Activated CD4-positive, CD25-positive, alpha-beta regulatory T cell treated with anti-CD3 and anti-CD28 coated beads, Interleukin-2, amount 50 U/mL, for 16 hours (primary cell): ENCODE results near the gene TFAP2B.

Experiments used
- DNase-seq: peaks from one replicate; pipeline ENCODE4 v3.0.0-alpha.2; 2020; ENCODE audit warnings: low read depth, low spot score

TFAP2B gene

GRCh38 chr6:50824552-50824951 lies 5.9 kb downstream of the TFAP2B start:
- no peak for DNase-seq

DNA sequence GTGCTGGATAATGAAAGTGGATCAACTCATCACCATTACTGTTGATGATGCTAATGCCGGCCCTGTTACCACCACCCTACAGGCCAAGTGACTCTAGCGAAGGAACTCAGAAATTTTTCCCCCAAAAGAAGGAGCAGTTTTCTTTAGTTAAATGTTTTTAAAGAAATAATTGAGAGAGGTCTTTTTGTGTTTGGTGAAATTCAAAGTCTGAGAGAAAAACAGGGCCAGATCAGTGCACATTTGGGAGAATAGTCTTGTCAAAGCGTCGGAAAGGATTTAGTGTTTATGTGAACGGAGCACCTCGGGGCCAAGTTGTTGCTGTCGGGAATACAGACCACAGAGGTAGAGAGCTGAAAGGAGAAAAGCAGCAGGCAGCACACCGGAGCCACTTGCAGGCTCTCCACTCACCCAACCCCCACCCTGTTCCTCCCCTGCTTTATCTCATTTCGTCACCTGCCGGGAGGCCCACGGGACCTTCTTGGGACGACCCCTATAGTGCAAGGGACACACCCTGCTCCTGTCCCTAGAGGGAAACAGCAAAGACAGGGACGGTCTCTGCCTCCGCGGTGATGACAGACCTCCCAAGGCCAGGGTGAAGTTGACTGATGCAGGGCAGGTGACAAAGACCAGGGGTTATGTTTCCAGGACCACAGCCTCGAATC lies 6.8 kb downstream of the TFAP2B start:
- DNase-seq, result no peak

DNA sequence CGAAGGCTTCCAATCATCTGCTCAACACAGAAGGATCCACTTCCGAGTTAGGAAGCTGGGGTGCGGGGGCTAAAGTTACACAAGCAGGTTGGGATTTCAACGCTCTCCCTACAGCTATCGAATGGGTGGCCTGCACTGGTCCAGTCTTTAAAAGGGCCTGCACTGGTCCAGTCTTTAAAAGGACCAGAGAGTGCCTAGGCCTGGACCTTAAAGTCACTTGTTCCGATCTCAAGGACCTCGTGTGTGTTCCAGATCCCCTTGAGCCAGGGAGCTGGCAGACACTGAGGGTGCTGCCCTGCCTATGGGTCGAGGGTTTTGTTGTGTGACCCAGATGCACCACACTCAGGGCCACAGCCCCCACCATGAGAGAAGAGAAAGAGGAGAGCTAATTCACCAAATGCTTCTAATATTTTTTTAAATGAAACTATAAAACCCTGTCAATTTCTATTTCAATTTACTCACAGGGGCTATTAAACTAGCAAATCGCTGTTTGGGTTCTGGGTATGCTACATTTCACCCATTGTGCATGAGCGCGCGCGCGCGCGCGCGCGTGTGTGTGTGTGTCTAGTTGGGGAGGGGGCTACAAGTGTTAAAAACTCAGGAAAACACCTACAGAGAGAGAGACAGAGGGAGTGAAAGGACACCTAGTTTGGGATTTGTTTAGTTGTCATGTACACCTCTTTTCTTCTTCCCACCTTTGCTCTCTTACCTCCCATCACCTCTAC lies 7.5 kb downstream of the TFAP2B start:
- no peak for DNase-seq

DNA sequence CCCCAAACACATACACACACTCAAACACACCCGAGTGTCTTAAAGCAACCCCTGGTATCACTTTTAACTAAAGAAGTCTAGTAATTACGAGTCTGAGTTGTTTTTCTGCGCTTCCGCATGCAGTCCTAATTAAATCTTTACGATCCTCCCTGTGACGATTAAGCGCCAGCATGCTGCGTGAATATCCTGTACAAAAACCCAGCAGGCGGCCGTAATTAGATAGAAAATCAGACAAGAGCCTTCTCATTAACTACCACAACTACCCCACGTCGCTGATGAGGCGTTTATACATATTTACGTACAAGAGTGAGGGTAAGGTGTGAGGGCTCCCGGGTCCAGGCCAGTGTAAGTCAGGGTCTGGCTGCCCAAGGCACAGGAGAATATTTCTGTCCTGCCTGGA lies 8.1 kb downstream of the TFAP2B start:
- DNase-seq, result no peak

- no peak for DNase-seq
Observed at GRCh38 chr6:50829049-50829448, 10.4 kb downstream of the TFAP2B start.

DNA sequence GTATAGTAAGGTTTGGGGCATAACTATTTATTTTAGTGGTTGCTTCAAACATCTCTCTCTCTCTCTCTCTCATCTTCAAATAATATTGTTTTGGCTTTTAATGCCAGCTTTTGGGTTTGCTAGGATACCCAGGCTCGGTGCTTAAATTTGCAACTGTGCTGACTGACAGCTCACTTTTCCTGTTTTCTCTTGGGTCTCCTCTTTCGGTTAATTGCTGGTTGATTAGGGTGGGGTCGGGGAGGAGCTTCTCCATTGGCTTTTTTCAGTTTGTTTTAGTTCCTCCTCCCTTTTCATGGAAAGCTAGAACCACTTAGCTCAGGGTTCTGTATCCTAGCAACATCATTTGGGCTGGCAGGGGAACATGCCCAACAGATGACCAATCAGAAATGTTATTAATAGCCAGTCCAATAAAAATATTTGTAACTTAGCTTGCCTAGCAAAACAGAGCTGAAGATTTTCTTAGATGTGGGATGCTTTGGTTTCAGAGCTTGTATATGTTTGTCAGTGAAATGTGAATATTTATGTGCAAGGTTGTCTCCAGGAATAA lies 11.3 kb downstream of the TFAP2B start:
- no peak for DNase-seq

- DNase-seq, result no peak
Observed at GRCh38 chr6:50831186-50831585, 12.5 kb downstream of the TFAP2B start.

DNA sequence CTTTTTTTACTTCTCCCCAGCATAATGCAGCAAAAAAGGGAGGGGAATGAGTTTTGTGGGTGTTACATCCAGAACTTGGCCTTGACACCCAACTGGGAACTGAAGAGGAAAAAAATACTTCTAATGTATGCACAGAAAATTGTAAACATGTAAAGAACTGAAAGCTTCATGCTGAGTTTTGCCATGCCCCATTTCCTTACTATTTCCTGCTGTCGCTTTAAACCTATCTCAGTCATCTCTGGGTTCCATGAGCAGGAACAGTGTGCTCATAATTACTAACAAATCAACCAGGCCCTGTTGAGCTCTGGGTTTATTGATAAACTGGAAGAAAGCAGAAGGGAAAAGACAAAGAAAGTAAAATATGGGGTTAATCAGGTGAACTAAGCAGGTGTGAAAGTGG lies 14.2 kb downstream of the TFAP2B start:
- no peak for DNase-seq

DNA sequence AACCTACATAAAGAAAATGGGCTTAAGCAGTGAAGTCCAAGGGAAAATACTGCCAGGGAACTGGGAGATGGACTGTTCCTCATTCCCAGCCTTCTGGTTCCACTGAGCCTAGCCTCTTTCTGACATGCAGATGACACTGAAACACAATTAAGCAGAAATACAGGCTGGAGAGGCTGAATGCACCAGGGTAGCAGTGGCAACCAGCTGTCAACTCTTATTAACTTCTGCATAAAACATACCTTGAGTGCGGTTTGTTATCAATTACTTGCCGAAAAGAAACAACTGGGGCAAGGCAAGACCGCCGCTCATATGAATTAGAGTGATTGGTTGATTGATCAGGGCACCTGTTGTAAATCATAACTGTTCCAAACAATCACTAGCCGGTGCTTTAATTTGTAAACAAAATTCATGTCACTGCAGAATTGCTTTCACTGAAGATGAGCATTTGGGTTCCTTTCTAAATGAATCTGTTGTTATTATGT lies 16.3 kb downstream of the TFAP2B start:
- DNase-seq, result no peak

GRCh38 chr6:50836231-50836630 lies 17.6 kb downstream of the TFAP2B start:
- DNase-seq, result no peak

- no peak for DNase-seq
Observed at GRCh38 chr6:50837589-50838445, 19.1 kb downstream of the TFAP2B start.

DNA sequence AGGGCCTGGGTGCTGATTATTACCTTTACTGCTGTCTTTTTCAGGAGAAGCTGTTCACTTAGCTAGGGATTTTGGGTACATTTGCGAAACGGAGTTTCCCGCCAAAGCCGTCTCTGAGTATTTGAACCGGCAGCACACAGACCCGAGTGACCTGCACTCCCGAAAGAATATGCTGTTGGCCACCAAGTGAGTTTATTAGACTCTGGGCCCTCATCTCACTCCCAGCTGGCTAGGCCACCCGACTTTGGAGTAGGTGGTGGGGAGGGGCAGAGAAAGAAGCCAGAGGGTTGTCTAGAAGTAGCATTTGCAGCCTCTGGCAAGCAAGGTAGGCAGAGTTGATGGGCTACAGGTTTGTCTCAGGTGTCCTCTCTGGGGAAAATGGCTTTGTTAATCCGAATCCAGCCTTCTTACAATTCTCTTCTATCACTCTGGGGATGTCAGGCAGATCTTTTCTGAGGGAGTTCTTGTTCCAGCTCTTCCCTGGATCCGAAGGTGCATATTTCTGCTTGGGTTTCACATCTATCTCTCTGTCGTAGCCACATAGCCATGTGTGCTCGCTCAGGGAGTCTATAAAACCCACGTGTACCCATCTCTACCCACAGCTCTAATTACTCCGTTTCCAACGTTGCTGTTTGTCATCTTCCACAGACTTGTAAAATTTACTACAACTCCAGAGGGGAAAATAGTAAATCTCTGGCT lies 21.6 kb downstream of the TFAP2B start:
- DNase-seq, result no peak

GRCh38 chr6:50840811-50841192 lies 22.1 kb downstream of the TFAP2B start:
- DNase-seq, result no peak

- no peak for DNase-seq
Observed at GRCh38 chr6:50842446-50842845, 23.8 kb downstream of the TFAP2B start.

- DNase-seq, result no peak
Observed at GRCh38 chr6:50842861-50843384, 24.3 kb downstream of the TFAP2B start.

GRCh38 chr6:50843842-50844241 lies 25.2 kb downstream of the TFAP2B start:
- no peak for DNase-seq

GRCh38 chr6:50845499-50846143 lies 26.9 kb downstream of the TFAP2B start:
- DNase-seq, result no peak

- DNase-seq, result no peak
Observed at GRCh38 chr6:50846144-50846851, 27.6 kb downstream of the TFAP2B start.

DNA sequence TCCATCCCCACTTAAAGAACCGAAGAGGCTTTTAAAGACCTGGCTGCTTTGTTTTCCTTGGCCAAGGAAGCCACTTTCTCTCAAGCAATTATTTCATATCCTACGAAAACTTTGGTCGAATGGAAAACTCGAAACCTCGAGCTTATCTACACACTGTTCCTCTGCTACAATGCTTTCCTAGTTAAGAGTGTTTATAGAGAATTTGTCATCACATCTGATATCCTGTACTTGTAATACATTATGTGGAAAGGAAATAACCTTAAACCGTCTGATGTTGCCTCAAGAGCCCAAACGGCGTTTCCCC lies 28.1 kb downstream of the TFAP2B start:
- no peak for DNase-seq

GRCh38 chr6:50847890-50848594 lies 29.4 kb downstream of the TFAP2B start:
- DNase-seq, result no peak
